HG03565 (cell line): ENCODE measurements around the gene RFTN2.
"Not testable (repeated sequence)": the region's sequence is repeated elsewhere in the genome, so short reads cannot be mapped to it uniquely, and the experiment has no call there.

Source experiments
- ATAC-seq: cut with Tn5 transposase; IDR thresholded peaks from one replicate; pipeline ENCODE4 v1.9.1; 2021; ENCODE audit warnings: mild to moderate bottlenecking, moderate library complexity; ENCODE audit not compliant: unreplicated experiment

Gene RFTN2

DNA sequence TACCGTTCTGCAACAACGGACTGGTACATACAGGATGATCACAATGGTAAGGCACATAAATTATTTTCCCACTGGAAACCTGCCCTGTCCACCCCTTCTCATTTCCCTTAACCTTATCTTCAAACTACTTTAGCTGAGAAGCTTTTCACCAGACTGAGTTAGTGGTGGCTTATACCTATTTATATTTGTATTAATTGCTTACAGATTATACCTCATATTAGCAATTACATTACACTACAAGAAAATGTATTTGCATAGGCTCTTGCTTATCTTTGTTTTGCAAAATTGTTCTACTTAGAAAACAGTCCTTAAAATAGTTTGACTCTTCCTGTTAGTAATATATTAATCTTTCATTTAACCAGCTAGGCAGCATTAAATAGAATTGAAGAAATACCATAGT, 124.1 kb downstream of the RFTN2 start:
- not testable (repeated sequence) for ATAC-seq

DNA sequence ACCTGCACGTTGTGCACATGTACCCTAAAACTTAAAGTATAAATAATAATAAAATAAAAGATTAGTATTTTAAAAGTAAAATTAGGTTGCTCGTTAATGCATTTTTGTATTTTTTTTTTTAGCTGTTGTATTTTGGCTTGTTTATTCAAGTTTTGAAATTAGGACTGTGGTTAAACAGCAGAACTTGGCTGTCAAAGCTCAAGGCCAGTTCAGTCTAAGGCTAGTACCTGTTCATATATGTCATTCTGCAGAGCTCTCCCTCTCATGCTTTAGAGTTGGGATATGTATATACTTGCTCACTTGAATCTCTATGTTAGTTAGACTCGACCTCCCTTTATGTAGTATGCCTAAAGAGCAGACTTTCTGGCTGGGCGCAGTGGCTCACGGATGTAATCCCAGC, 126.8 kb downstream of the RFTN2 start:
- ATAC-seq = no peak

DNA sequence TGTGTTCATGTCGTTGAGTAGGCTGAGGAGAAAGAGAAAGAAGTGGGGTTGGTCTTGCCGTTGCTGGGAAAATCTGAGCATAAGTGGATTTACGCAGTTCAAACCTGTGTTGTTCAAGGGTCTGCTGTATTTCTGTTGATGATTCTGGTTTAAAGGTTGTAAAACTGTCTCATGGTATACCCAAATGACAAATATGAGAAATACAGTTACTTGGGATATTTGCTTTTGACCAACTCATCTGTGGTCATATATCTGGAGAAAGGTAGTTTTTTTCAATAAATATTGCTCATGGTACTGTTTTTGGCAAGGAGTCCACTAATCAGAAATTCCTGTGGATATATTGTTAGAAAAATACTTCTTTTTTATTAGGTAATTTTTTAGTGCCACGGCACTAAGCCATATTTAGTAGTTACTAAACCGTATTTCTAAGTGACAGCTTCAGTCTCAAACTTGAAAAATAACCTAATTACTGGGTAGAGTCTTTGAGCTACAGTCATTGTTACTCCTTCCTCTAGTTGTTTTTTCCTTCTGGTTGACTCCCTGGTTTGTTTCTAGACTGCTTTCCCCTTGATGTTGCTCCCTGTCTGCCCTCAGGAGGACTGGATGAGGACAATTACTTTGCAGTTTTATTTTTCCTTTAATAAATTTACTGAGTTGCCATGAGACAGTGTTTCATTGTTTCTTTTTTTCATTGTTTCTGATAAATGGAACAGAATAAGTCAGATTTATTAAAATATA, 128.1 kb downstream of the RFTN2 start:
- no peak for ATAC-seq

DNA sequence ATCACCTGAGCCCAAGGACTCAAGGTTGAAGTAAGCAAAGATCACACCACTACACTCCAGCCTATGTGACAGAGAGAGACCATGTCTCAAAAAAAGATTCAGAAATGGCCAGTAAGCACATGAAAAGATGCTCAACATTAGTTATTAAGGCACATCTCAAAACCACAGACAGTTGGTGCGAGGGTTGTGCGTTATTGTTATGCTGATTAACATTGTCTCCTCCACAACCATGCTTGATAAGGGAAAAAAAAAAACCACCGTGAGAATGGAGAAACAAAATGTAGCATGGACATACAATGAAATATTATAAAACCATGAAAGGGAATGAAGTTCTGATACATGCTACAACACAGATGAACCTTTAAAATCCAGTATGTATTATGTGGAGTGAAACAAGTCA, 132.2 kb downstream of the RFTN2 start:
- ATAC-seq = no peak

DNA sequence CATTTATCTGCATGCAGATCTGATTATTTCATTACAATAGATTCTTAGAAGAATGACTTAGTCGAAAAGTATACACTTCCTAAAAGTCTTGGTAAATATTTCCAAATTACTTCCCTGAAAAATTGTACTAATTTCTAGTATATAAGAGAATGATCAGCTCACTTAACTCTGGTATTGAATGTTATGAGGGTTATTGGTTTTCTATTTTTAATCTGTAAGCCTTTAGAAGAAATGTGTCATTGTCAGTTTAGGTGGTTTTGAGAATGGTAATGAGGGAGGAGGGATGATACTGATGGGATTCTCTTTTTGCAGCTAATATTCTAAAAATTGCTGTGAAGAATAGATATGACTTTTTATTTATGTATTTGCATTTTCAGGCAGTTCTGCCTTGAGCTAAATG, 135.7 kb downstream of the RFTN2 start:
- ATAC-seq = no peak

DNA sequence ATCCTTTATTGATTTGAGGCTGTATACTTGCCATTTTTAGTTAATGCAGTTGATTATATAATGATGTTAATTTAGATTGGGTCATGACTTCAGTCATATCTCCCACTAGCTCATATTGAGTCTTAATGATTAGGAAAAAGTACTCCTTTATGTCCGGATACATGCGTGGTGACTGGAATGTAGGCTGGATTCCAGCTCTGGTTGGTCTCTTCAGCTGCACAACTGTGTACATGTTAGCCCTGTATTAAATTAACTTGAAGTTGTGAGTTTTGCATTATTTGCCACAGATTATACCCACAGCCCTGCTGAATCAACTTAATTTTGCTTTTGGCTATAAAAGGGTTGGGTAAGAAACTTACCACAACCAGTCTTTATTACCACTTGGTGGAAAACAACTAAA, 137.0 kb downstream of the RFTN2 start:
- no peak for ATAC-seq
